Caco-2 (cell line): ENCODE data around the gene UNC50. TPM values are rescaled to one million over a fixed set of nuclear protein-coding genes. Genes with fewer than 3 reads are reported as not detected.

Source experiments
- BruUV-seq: library from RNA; stranded (reverse); fragments of 400-500 nt; replicated peaks from 2 replicates; lab custom pipeline; 2021; lab: Mats Ljungman, UMichigan
- CTCF ChIA-PET: fragments of 300-600 bp; sonication (Branson Sonifier 250); formaldehyde crosslinking; loops from one replicate; lab custom pipeline; 2022; ENCODE audit warnings: antibody characterized with exemption; lab: Charles Lee
- POLR2A ChIA-PET: fragments of 300-600 bp; sonication (Branson Sonifier 250); formaldehyde crosslinking; loops from one replicate; lab custom pipeline; 2022; ENCODE audit warnings: antibody characterized with exemption; lab: Charles Lee
- DNase-seq, 2 experiments: peaks; one replicate each; pipeline versions ENCODE4 v3.0.0 to v3.0.0-alpha.2; 2020 to 2022
- H3K27me3 ChIP-seq: replicated peaks from 2 replicates; pipeline ENCODE4 v1.6.0; 2011; ENCODE audit warnings: low read length; ENCODE audit not compliant: control insufficient read depth, insufficient read depth
- H3K36me3 ChIP-seq: 2 replicates; pipeline ENCODE4 v1.5.1; 2011; ENCODE audit warnings: low read length; ENCODE audit not compliant: control insufficient read depth, insufficient read depth
- H3K4me1 ChIP-seq: fragments of 250-450 bp; sonication (Bioruptor Pico); 2 replicates; pipeline ENCODE4 v1.5.1; 2020; ENCODE audit warnings: mild to moderate bottlenecking
- H3K4me3 ChIP-seq: 2 replicates; pipeline ENCODE4 v1.5.1; 2011; ENCODE audit warnings: low read depth, mild to moderate bottlenecking, control low read depth, low read length
- H3K9me3 ChIP-seq: fragments of 250-450 bp; sonication (Bioruptor Pico); 2 replicates; pipeline ENCODE4 v1.5.1; 2020; ENCODE audit warnings: mild to moderate bottlenecking, moderate library complexity
- H3K27ac Mint-ChIP-seq: one replicate; pipeline ENCODE4 v1.8.0; 2022; ENCODE audit warnings: mixed read lengths; ENCODE audit not compliant: unreplicated experiment
- H3K27me3 Mint-ChIP-seq: one replicate; pipeline ENCODE4 v1.8.0; 2022; ENCODE audit warnings: mixed read lengths; ENCODE audit not compliant: insufficient read depth, unreplicated experiment
- H3K36me3 Mint-ChIP-seq: one replicate; pipeline ENCODE4 v1.8.0; 2022; ENCODE audit warnings: mild to moderate bottlenecking, mixed read lengths; ENCODE audit not compliant: insufficient read depth, unreplicated experiment
- H3K4me1 Mint-ChIP-seq: one replicate; pipeline ENCODE4 v1.8.0; 2022; ENCODE audit warnings: low read depth, mixed read lengths; ENCODE audit not compliant: unreplicated experiment
- H3K4me3 Mint-ChIP-seq: one replicate; pipeline ENCODE4 v1.8.0; 2022; ENCODE audit warnings: mild to moderate bottlenecking, moderate library complexity, mixed read lengths; ENCODE audit not compliant: unreplicated experiment
- H3K9me3 Mint-ChIP-seq: one replicate; pipeline ENCODE4 v1.8.0; 2022; ENCODE audit warnings: mixed read lengths; ENCODE audit not compliant: unreplicated experiment
- intact Hi-C: fragments of 100-400 bp; cut with micrococcal nuclease; formaldehyde crosslinking; loops from one replicate; pipeline ENCODE4 v1.10.0; 2022; ENCODE audit not compliant: unreplicated experiment
- total RNA-seq: library from RNA; stranded (reverse); gene quantifications from 2 replicates; pipeline ENCODE4 v1.2.3, GENCODE V29; 2022
- TF ChIP-seq, protein P1 (sequence below), 2 experiments: fragments of 200-600 bp in 1 of 2; IDR thresholded peaks; 1 replicate in 1 of 2; 2 replicates in 1 of 2; pipeline versions ENCODE4 v1.5.1 to v1.8.0; 2011 to 2022; ENCODE audit warnings: antibody characterized with exemption in 1 of 2, control low read depth in 1 of 2, inconsistent platforms in 1 of 2, low read depth in 1 of 2, low read length in 1 of 2, mild to moderate bottlenecking in 1 of 2, moderate library complexity in 1 of 2; ENCODE audit not compliant: insufficient read depth in 1 of 2, severe bottlenecking in 1 of 2, unreplicated experiment in 1 of 2

Gene UNC50
- total RNA-seq, 1 experiment from 2014 or later: 40.0 TPM

DNA sequence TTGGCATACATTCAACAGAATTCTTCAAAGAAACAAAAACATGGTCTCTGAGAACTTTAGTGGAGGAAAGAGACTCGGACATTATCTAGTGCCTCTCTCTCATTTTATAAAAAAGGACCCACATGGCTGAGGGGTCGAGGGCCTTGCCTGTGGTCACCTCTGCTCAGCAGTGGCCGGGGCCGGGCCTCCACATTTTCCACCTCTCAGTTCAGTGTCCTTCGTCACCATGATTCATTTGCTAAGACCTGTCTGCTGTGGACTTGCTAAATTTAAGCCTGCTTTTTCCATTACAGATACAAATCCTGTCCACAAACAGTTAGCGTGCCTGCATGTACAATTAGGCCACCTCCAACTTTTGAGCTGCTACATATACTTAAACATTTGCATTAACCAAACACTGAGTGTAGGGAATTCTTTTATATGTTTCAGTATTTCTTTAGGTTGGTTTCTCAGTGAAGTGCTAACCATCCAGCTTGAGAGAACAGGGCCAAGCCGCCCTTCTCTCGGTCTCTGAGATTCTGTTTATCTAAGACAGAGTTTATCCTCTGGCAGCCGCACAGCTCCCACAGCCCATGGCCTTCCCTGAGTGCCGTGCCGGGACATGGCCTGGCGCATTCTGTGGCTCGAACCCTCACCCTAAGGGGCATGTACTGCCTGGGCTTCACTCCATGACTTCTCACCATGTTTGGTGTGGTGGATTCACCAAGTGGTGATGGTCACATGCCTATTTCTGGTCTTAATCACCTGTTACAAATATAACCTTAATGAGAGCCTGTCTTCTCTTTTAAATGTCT, 46.3 kb upstream of the UNC50 start:
- H3K36me3 ChIP-seq: no peaks in the 10 kb centered on the region; the same call in 1 of the 2 replicates
- H3K27me3 Mint-ChIP-seq: no peaks in the 10 kb centered on the region
- TF ChIP-seq, protein P1, sequence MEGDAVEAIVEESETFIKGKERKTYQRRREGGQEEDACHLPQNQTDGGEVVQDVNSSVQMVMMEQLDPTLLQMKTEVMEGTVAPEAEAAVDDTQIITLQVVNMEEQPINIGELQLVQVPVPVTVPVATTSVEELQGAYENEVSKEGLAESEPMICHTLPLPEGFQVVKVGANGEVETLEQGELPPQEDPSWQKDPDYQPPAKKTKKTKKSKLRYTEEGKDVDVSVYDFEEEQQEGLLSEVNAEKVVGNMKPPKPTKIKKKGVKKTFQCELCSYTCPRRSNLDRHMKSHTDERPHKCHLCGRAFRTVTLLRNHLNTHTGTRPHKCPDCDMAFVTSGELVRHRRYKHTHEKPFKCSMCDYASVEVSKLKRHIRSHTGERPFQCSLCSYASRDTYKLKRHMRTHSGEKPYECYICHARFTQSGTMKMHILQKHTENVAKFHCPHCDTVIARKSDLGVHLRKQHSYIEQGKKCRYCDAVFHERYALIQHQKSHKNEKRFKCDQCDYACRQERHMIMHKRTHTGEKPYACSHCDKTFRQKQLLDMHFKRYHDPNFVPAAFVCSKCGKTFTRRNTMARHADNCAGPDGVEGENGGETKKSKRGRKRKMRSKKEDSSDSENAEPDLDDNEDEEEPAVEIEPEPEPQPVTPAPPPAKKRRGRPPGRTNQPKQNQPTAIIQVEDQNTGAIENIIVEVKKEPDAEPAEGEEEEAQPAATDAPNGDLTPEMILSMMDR (IDR thresholded peaks at IDR 0.05; ENCODE audit: insufficient read depth in 1 of 2, low read depth in 1 of 2, low read length in 1 of 2, severe bottlenecking in 1 of 2, unreplicated experiment in 1 of 2): no peak
- BruUV-seq: no TSS peak
- no peaks in the 10 kb centered on the region for H3K4me1 Mint-ChIP-seq
- no peak overlapping the region for H3K4me3 ChIP-seq
- H3K9me3 Mint-ChIP-seq: no peaks in the 10 kb centered on the region
- intact Hi-C loops: no loop called here
- no peaks in the 10 kb centered on the region for H3K9me3 ChIP-seq
- H3K4me1 ChIP-seq: no peaks in the 10 kb centered on the region
- ChIA-PET CTCF (no interaction called here), POLR2A (no interaction called here)
- H3K27me3 ChIP-seq: no peaks in the 10 kb centered on the region
- no peak for DNase-seq
- no peak overlapping the region for H3K4me3 Mint-ChIP-seq
- H3K27ac Mint-ChIP-seq: no peak overlapping the region
- peaks cover 5% of the 10 kb centered on the region for H3K36me3 Mint-ChIP-seq

DNA sequence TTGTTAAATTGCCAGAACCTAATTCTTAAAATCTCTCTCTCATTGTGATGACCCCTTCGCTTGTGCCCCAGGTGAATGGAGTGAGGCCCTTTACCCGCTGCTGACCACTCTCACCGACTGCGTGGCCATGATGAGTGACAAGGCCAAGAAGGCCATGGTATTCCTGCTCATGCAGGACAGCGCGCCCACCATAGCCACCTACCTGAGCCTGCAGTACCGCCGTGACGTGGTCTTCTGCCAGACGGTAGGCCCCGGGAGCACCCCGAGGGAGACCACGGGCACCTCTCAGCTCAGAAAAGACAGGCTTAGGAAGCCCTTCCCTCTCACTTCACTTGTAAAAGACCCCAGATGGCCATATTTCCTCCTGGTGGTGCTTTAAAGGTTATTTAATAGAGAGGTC, 45.0 kb upstream of the UNC50 start:
- TF ChIP-seq, protein P1 (IDR thresholded peaks at IDR 0.05; ENCODE audit: insufficient read depth in 1 of 2, low read depth in 1 of 2, low read length in 1 of 2, severe bottlenecking in 1 of 2, unreplicated experiment in 1 of 2): no peak
- Mint-ChIP-seq H3K4me3 (no peak overlapping the region), H3K27ac (no peak overlapping the region), H3K36me3 (peaks cover 5% of the 10 kb centered on the region), H3K4me1 (no peaks in the 10 kb centered on the region), H3K9me3 (no peaks in the 10 kb centered on the region), H3K27me3 (no peaks in the 10 kb centered on the region)
- ChIA-PET CTCF (no interaction called here), POLR2A (no interaction called here)
- intact Hi-C loops: no loop called here
- H3K9me3 ChIP-seq: no peaks in the 10 kb centered on the region
- no peak for DNase-seq
- no TSS peak for BruUV-seq
- H3K4me3 ChIP-seq: no peak overlapping the region
- H3K4me1 ChIP-seq: no peaks in the 10 kb centered on the region
- H3K36me3 ChIP-seq: no peaks in the 10 kb centered on the region; the same call in 1 of the 2 replicates
- H3K27me3 ChIP-seq: no peaks in the 10 kb centered on the region

GRCh38 chr2:98564541-98565132, 43.8 kb upstream of the UNC50 start:
- Mint-ChIP-seq H3K4me1 (no peaks in the 10 kb centered on the region), H3K27me3 (no peaks in the 10 kb centered on the region), H3K4me3 (no peak overlapping the region), H3K27ac (no peak overlapping the region), H3K36me3 (peaks cover 7% of the 10 kb centered on the region), H3K9me3 (no peaks in the 10 kb centered on the region)
- no TSS peak for BruUV-seq
- intact Hi-C loops: no loop called here
- Histone ChIP-seq H3K36me3 (no peaks in the 10 kb centered on the region; the same call in 1 of the 2 replicates), H3K27me3 (no peaks in the 10 kb centered on the region), H3K4me3 (no peak overlapping the region), H3K4me1 (no peaks in the 10 kb centered on the region), H3K9me3 (no peaks in the 10 kb centered on the region)
- CTCF ChIA-PET: no interaction called here
- POLR2A ChIA-PET: no interaction called here
- no peak for DNase-seq
- TF ChIP-seq, protein P1 (IDR thresholded peaks at IDR 0.05; ENCODE audit: insufficient read depth in 1 of 2, low read depth in 1 of 2, low read length in 1 of 2, severe bottlenecking in 1 of 2, unreplicated experiment in 1 of 2): no peak
